ENCODE data around the gene SHC2. TPM values are rescaled to one million over a fixed set of nuclear protein-coding genes. Genes with fewer than 3 reads are reported as not detected.

SHC2 gene
- total RNA-seq, 2 experiments from 2014 or later = 0.36 to 0.42 TPM

GRCh38 chr19:495081-495401, 34.2 kb upstream of the SHC2 start:
- POLR2A ChIA-PET = interaction anchor here (0.8 to 1.3 kb wide), 2 partner anchors 12 to 16 kb away, joined by 3 to 4 read pairs; no protein-coding TSS in a partner anchor
- intact Hi-C loops (cut with DNase I, micrococcal nuclease) = no loop called here
- no peaks in the 10 kb centered on the region for H3K36me3 Mint-ChIP-seq (ENCODE audit: low read depth)

GRCh38 chr19:494171-495080, 33.6 kb upstream of the SHC2 start:
- Mint-ChIP-seq H3K4me3 (no peak overlapping the region), H3K9me3 (no peaks in the 10 kb centered on the region), H3K27ac (no peak overlapping the region), H3K27me3 (peaks cover 15% of the 10 kb centered on the region), H3K36me3 (ENCODE audit: low read depth) (no peaks in the 10 kb centered on the region), H3K4me1 (ENCODE audit: low read depth) (no peaks in the 10 kb centered on the region)
- no peak for ATAC-seq (ENCODE audit: poor library complexity)
- H3K27ac ChIP-seq (ENCODE audit: low read depth in 1 of 2, low read length in 2 of 2) = no peak overlapping the region
- ChIA-PET CTCF (interaction anchor here (1.3 kb wide), 1 partner anchor 12 kb away, joined by 4 read pairs; no protein-coding TSS in a partner anchor), POLR2A (interaction anchor here (1.0 to 1.3 kb wide), 2 partner anchors 12 kb away, joined by 3 to 4 read pairs; no protein-coding TSS in a partner anchor)
- H3K27me3 ChIP-seq (ENCODE audit: control insufficient read depth in 1 of 2, insufficient read depth in 2 of 2, low read length in 2 of 2) = peaks cover 19 to 26% of the 10 kb centered on the region in 2 experiments
- no peak overlapping the region for H3K4me3 ChIP-seq (ENCODE audit: low read length)
- no peak for DNase-seq
- peaks cover 0 to 20% of the 10 kb centered on the region in 2 experiments for H3K9me3 ChIP-seq (ENCODE audit: control insufficient read depth in 1 of 2, insufficient read depth in 1 of 2, low read length in 2 of 2)
- H3K36me3 ChIP-seq (ENCODE audit: insufficient read depth, low read length) = no peaks in the 10 kb centered on the region
- intact Hi-C loops (cut with DNase I, micrococcal nuclease) = no loop called here
- peaks cover 27% of the 10 kb centered on the region for H3K4me1 ChIP-seq (ENCODE audit: insufficient read depth, low read length)
- TF ChIP-seq CTCF (IDR thresholded peaks at IDR 0.05) = no peak

More at GRCh38 chr19:495081-495401, 34.2 kb upstream of the SHC2 start:
- no peak for ATAC-seq (ENCODE audit: poor library complexity)
- Histone ChIP-seq H3K27ac (ENCODE audit: low read depth in 1 of 2, low read length in 2 of 2) (no peak overlapping the region), H3K36me3 (ENCODE audit: insufficient read depth, low read length) (no peaks in the 10 kb centered on the region), H3K4me1 (ENCODE audit: insufficient read depth, low read length) (peaks cover 23% of the 10 kb centered on the region), H3K27me3 (ENCODE audit: control insufficient read depth in 1 of 2, insufficient read depth in 2 of 2, low read length in 2 of 2) (peaks cover 19 to 27% of the 10 kb centered on the region in 2 experiments), H3K4me3 (ENCODE audit: low read length) (no peak overlapping the region), H3K9me3 (ENCODE audit: control insufficient read depth in 1 of 2, insufficient read depth in 1 of 2, low read length in 2 of 2) (peaks cover 0 to 20% of the 10 kb centered on the region in 2 experiments)
- Mint-ChIP-seq H3K9me3 (no peaks in the 10 kb centered on the region), H3K27me3 (peaks cover 18% of the 10 kb centered on the region), H3K4me3 (no peak overlapping the region), H3K27ac (no peak overlapping the region), H3K4me1 (ENCODE audit: low read depth) (no peaks in the 10 kb centered on the region)
- TF ChIP-seq CTCF (IDR thresholded peaks at IDR 0.05) = no peak
- CTCF ChIA-PET = interaction anchor here (1.2 to 1.7 kb wide), 3 partner anchors 9 to 16 kb away, joined by 7 to 15 read pairs (median 14); partner anchors contain the start of gene TPGS1
- no peak for DNase-seq

- Histone ChIP-seq H3K4me1 (ENCODE audit: insufficient read depth, low read length) (peaks cover 31% of the 10 kb centered on the region), H3K9me3 (ENCODE audit: control insufficient read depth in 1 of 2, insufficient read depth in 1 of 2, low read length in 2 of 2) (peaks cover 0 to 20% of the 10 kb centered on the region in 2 experiments), H3K27me3 (ENCODE audit: control insufficient read depth in 1 of 2, insufficient read depth in 2 of 2, low read length in 2 of 2) (peaks cover 13 to 21% of the 10 kb centered on the region in 2 experiments), H3K36me3 (ENCODE audit: insufficient read depth, low read length) (no peaks in the 10 kb centered on the region), H3K27ac (ENCODE audit: low read depth in 1 of 2, low read length in 2 of 2) (no peak overlapping the region), H3K4me3 (ENCODE audit: low read length) (no peak overlapping the region)
- ChIA-PET POLR2A (interaction anchor here (1.0 kb wide), 1 partner anchor 13 kb away, joined by 3 read pairs; no protein-coding TSS in a partner anchor), CTCF (interaction anchor here (1.3 to 3.7 kb wide), 2 partner anchors 13 to 17 kb away, joined by 4 to 18 read pairs; no protein-coding TSS in a partner anchor)
- Mint-ChIP-seq H3K9me3 (no peaks in the 10 kb centered on the region), H3K4me3 (no peak overlapping the region), H3K27me3 (peaks cover 10% of the 10 kb centered on the region), H3K36me3 (ENCODE audit: low read depth) (no peaks in the 10 kb centered on the region), H3K27ac (no peak overlapping the region), H3K4me1 (ENCODE audit: low read depth) (no peaks in the 10 kb centered on the region)
- ATAC-seq (ENCODE audit: poor library complexity) (no peak), DNase-seq (no peak)
- intact Hi-C loops (cut with DNase I, micrococcal nuclease) = no loop called here
- no peak for TF ChIP-seq CTCF (IDR thresholded peaks at IDR 0.05)
Measured at GRCh38 chr19:493391-494170, 32.7 kb upstream of the SHC2 start.

All from CD4-positive, alpha-beta T cell (primary cell).